ENCODE data around the gene FAM3A.

DNA sequence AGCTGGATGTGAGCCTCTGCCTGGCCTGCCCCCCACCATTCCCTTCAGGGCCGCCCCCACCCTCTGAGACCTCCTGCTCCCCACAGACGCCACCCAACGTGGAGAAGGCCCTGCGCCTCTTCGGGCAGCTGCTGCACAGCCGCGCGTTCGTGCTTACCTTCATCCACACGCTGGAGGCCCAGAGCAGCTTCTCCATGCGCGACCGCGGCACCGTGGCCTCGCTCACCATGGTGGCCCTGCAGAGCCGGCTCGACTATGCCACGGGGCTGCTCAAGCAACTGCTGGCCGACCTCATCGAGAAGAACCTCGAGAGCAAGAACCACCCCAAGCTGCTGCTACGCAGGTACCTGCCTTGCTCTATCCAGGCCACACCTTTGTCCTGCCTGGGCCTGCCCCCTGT lies 47.8 kb downstream of the FAM3A start:
- no peak for TF ChIP-seq EZH2phosphoT487 (IDR thresholded peaks at IDR 0.05; ENCODE audit: borderline replicate concordance)
- no peak for TF ChIP-seq POLR2A (IDR thresholded peaks at IDR 0.05; ENCODE audit: borderline replicate concordance, extremely low read depth, insufficient read depth, insufficient read length)
- TF ChIP-seq, protein P1, sequence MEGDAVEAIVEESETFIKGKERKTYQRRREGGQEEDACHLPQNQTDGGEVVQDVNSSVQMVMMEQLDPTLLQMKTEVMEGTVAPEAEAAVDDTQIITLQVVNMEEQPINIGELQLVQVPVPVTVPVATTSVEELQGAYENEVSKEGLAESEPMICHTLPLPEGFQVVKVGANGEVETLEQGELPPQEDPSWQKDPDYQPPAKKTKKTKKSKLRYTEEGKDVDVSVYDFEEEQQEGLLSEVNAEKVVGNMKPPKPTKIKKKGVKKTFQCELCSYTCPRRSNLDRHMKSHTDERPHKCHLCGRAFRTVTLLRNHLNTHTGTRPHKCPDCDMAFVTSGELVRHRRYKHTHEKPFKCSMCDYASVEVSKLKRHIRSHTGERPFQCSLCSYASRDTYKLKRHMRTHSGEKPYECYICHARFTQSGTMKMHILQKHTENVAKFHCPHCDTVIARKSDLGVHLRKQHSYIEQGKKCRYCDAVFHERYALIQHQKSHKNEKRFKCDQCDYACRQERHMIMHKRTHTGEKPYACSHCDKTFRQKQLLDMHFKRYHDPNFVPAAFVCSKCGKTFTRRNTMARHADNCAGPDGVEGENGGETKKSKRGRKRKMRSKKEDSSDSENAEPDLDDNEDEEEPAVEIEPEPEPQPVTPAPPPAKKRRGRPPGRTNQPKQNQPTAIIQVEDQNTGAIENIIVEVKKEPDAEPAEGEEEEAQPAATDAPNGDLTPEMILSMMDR (IDR thresholded peaks at IDR 0.05 in 2 of 3, conservative IDR thresholded peaks at IDR 0.05 in 1 of 3; ENCODE audit: borderline replicate concordance in 1 of 3, insufficient read depth in 1 of 3, low read depth in 2 of 3, low read length in 2 of 3) = no peak
- TF ChIP-seq POLR2AphosphoS5 (IDR thresholded peaks at IDR 0.05; ENCODE audit: low read depth, low read length) = no peak
- no peak for TF ChIP-seq SRF (IDR thresholded peaks at IDR 0.05; ENCODE audit: low read depth)
- TF ChIP-seq EZH2 (IDR thresholded peaks at IDR 0.05) = no peak
